ENCODE data around the gene USP40. TPM values are rescaled to one million over a fixed set of nuclear protein-coding genes. Genes with fewer than 3 reads are reported as not detected.

The USP40 gene
- total and polyA plus RNA-seq, 2 experiments from 2014 or later, result 5.7 to 11.7 TPM

- H3F3A ChIP-seq (replicated peaks; ENCODE audit: low read depth), result no peaks in the 10 kb centered on the region
- H3K27ac ChIP-seq (ENCODE audit: low read depth), result no peak overlapping the region
- H3K4me1 ChIP-seq (ENCODE audit: insufficient read depth), result no peaks in the 10 kb centered on the region
- H3K9me2 ChIP-seq (ENCODE audit: insufficient read depth), result no peaks in the 10 kb centered on the region
- no peaks in the 10 kb centered on the region for H3K27me3 Mint-ChIP-seq (ENCODE audit: insufficient read depth, low read depth, poor library complexity)
- no peaks in the 10 kb centered on the region for H3K9me3 Mint-ChIP-seq
- H3K4me1 Mint-ChIP-seq, result no peaks in the 10 kb centered on the region
- H3K4me3 Mint-ChIP-seq, result no peak overlapping the region
- no peaks in the 10 kb centered on the region for H4K20me1 ChIP-seq (replicated peaks; ENCODE audit: insufficient read depth)
- H2AFZ ChIP-seq, result no peak overlapping the region
- no peaks in the 10 kb centered on the region for H3K36me3 ChIP-seq (ENCODE audit: insufficient read depth)
- ATAC-seq (no peak), DNase-seq (ENCODE audit: low spot score) (no peak)
- TF ChIP-seq CREB1 (CRISPR knock-in tag; IDR thresholded peaks at IDR 0.05; ENCODE audit: low read depth) (no peak), EZH2 (IDR thresholded peaks at IDR 0.05; ENCODE audit: low read depth, unreplicated experiment) (no peak), CTCF (conservative IDR thresholded peaks at IDR 0.05; ENCODE audit: low read depth in 2 of 2) (no peak), EZH2phosphoT487 (IDR thresholded peaks at IDR 0.05; ENCODE audit: unreplicated experiment) (no peak), ZNF114 (CRISPR knock-in tag; IDR thresholded peaks at IDR 0.05) (no peak), ZNF462 (CRISPR knock-in tag; IDR thresholded peaks at IDR 0.05) (no peak), NANOG (IDR thresholded peaks at IDR 0.05; ENCODE audit: borderline replicate concordance) (no peak), REST (IDR thresholded peaks at IDR 0.05; ENCODE audit: unreplicated experiment) (no peak), POLR2AphosphoS5 (IDR thresholded peaks at IDR 0.05; ENCODE audit: low read depth) (no peak), ZNF331 (CRISPR knock-in tag; IDR thresholded peaks at IDR 0.05; ENCODE audit: low read depth) (no peak), JUNB (IDR thresholded peaks at IDR 0.05; ENCODE audit: unreplicated experiment) (no peak), STAT1 (IDR thresholded peaks at IDR 0.05; ENCODE audit: unreplicated experiment) (no peak), ETS1 (IDR thresholded peaks at IDR 0.05) (no peak)
- H3K36me3 Mint-ChIP-seq (ENCODE audit: low read depth), result no peaks in the 10 kb centered on the region
- no peaks in the 10 kb centered on the region for H3K79me2 ChIP-seq (replicated peaks; ENCODE audit: insufficient read depth)
- H3K4me2 ChIP-seq, result no peak overlapping the region
- H3K27me3 ChIP-seq (ENCODE audit: insufficient read depth), result no peaks in the 10 kb centered on the region
- no peak overlapping the region for H3K27ac Mint-ChIP-seq
- no peak overlapping the region for H3K4me3 ChIP-seq
Measured at GRCh38 chr2:233525791-233526190, 40.8 kb downstream of the USP40 start.

Data from GM23338 (cell line).